ENCODE results near the gene ARHGAP26. TPM values are rescaled to one million over a fixed set of nuclear protein-coding genes. Genes with fewer than 3 reads are reported as not detected.

ARHGAP26 gene
- total and polyA plus RNA-seq, 5 donors, result 13.2 to 56.9 (median 47.0) TPM

DNA sequence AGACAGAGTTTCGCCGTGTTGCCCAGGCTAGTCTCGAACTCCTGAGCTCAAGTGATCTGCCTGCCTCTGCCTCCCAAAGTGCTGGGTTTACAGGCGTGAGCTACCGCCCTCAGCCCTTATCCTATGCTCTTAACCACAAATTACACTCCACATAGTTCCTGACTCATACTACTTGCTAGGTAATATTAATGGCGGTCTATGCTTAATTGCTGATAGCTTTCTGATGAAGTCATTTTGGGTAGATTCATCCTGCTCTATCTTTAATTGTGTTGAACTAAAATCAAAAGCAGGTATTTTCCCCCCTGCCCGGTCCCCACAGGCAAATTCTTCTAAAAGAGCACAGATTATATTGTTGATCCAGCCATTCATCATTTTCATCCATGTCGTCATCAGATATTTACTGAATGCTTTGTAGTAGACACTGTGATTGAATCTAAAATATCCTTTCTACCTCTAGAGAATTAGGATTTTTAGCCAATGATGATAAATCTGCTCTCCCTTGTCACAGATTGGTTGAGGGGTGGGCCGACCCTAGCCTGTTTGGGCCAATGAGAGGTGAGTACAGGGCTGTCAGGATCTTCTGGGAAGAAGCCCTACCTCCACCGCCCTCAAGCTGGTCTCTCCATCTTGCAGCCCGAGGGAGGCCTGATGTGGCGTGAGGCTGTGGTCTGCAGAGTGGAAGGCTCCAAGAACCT, 488.5 kb downstream of the ARHGAP26 start:
- no peaks in the 10 kb centered on the region for H3K27me3 ChIP-seq (ENCODE audit: control insufficient read depth, insufficient read depth)
- H3K4me1 ChIP-seq (ENCODE audit: control insufficient read depth, insufficient read depth, low read length), result no peaks in the 10 kb centered on the region
- 97% methylated on average over 12 of the region's 12 CpGs for WGBS
- DNase-seq (no peak), ATAC-seq (no peak)
- no peak overlapping the region for H3K4me3 ChIP-seq (ENCODE audit: low read length)
- no peaks in the 10 kb centered on the region for H3K9me3 ChIP-seq (ENCODE audit: control insufficient read depth, low read length)
- no peak overlapping the region for H3K27ac ChIP-seq (ENCODE audit: low read length)
- intact Hi-C loops (cut with DNase I), result no loop called here

GRCh38 chr5:143259254-143259605, 489.1 kb downstream of the ARHGAP26 start:
- H3K27me3 ChIP-seq (ENCODE audit: control insufficient read depth, insufficient read depth), result no peaks in the 10 kb centered on the region
- H3K4me3 ChIP-seq (ENCODE audit: low read length), result no peak overlapping the region
- H3K9me3 ChIP-seq (ENCODE audit: control insufficient read depth, low read length), result no peaks in the 10 kb centered on the region
- intact Hi-C loops (cut with DNase I), result no loop called here
- WGBS, result 90% methylated on average over 7 of the region's 7 CpGs
- no peaks in the 10 kb centered on the region for H3K4me1 ChIP-seq (ENCODE audit: control insufficient read depth, insufficient read depth, low read length)
- no peak for ATAC-seq
- no peak overlapping the region for H3K27ac ChIP-seq (ENCODE audit: low read length)
- DNase-seq, result no peak

- H3K4me3 ChIP-seq (ENCODE audit: low read length), result no peak overlapping the region
- H3K9me3 ChIP-seq (ENCODE audit: control insufficient read depth, low read length), result no peaks in the 10 kb centered on the region
- ATAC-seq (no peak), DNase-seq (no peak)
- H3K27ac ChIP-seq (ENCODE audit: low read length), result no peak overlapping the region
- WGBS, result 94% methylated on average over 7 of the region's 7 CpGs
- no peaks in the 10 kb centered on the region for H3K4me1 ChIP-seq (ENCODE audit: control insufficient read depth, insufficient read depth, low read length)
- H3K27me3 ChIP-seq (ENCODE audit: control insufficient read depth, insufficient read depth), result no peaks in the 10 kb centered on the region
- intact Hi-C loops (cut with DNase I), result no loop called here
Observed at GRCh38 chr5:143261748-143262392, 491.7 kb downstream of the ARHGAP26 start.

DNA sequence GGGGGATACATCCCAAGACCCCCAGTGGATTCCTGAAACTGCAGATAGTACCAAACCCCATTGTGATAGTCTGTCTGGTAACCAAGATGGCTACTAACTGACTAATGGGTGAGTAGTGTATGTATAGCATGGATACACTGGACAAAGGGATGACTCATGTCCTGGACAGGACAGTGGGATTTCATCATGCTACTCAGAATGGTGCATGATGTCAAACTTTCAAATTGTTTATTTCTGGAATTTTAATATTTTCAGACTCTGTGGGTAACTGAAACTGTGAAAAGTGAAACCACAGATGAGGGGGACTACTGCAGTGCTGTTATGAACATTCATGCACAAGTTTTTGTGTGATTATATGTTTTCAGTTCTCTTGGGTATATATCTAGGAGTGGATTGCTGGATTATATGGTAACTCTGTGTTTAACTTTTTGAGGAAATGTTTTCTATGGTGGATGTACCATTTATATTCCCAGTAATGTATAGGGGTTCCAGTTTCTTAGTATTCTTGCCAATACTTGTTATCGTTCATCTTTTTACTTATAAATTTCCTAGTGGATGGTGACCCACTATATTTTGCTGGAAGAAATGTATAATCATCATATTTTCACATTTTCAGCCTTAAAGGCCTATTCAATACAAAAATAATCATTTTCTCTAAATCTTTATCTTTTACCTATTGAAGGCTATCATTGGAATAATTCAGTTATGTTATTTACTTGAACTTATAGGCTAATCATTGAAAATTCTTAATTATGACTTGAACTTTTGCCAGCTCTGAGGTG, 492.4 kb downstream of the ARHGAP26 start:
- no peaks in the 10 kb centered on the region for H3K4me1 ChIP-seq (ENCODE audit: control insufficient read depth, insufficient read depth, low read length)
- no peak overlapping the region for H3K27ac ChIP-seq (ENCODE audit: low read length)
- DNase-seq (no peak), ATAC-seq (peak in 1 of 2 donors; percentile 52)
- 97% methylated on average over 1 of the region's 1 CpG for WGBS
- H3K9me3 ChIP-seq (ENCODE audit: control insufficient read depth, low read length), result no peaks in the 10 kb centered on the region
- H3K27me3 ChIP-seq (ENCODE audit: control insufficient read depth, insufficient read depth), result no peaks in the 10 kb centered on the region
- H3K4me3 ChIP-seq (ENCODE audit: low read length), result no peak overlapping the region
- intact Hi-C loops (cut with DNase I), result no loop called here

DNA sequence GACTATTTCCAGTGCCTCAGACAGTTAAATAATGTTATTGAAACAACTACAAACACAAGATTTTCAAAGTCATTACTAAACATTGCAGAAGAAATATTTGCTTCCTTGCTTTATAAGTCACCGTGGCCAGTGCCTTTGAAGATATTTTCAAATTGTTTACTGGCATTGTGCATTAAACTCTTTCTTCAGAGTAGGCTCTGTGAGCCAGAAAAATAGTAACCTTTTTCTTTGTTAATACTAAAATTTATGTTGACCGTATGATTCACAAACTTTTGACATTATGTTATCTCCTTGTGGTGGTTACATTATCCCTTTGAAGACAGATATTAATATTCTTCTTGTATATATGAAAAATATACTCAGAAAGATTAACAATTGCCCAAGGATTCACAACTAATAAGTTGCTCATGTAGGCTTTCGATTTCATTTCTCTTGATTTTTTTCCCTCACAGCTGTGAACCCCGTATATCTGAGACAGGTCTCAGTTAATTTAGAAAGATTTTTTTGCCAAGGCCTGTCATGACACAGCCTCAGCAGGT, 493.2 kb downstream of the ARHGAP26 start:
- no peak for ATAC-seq
- Histone ChIP-seq H3K9me3 (ENCODE audit: control insufficient read depth, low read length) (no peaks in the 10 kb centered on the region), H3K4me1 (ENCODE audit: control insufficient read depth, insufficient read depth, low read length) (no peaks in the 10 kb centered on the region), H3K4me3 (ENCODE audit: low read length) (no peak overlapping the region), H3K27ac (ENCODE audit: low read length) (no peak overlapping the region), H3K27me3 (ENCODE audit: control insufficient read depth, insufficient read depth) (no peaks in the 10 kb centered on the region)
- no peak for DNase-seq
- WGBS, result 78% methylated on average over 4 of the region's 4 CpGs
- intact Hi-C loops (cut with DNase I), result no loop called here

- no peaks in the 10 kb centered on the region for H3K4me1 ChIP-seq (ENCODE audit: control insufficient read depth, insufficient read depth, low read length)
- no peak overlapping the region for H3K4me3 ChIP-seq (ENCODE audit: low read length)
- intact Hi-C loops (cut with DNase I), result no loop called here
- over 99% methylated on average over 2 of the region's 2 CpGs for WGBS
- H3K27me3 ChIP-seq (ENCODE audit: control insufficient read depth, insufficient read depth), result no peaks in the 10 kb centered on the region
- ATAC-seq, result no peak
- no peak for DNase-seq
- H3K9me3 ChIP-seq (ENCODE audit: control insufficient read depth, low read length), result no peaks in the 10 kb centered on the region
- H3K27ac ChIP-seq (ENCODE audit: low read length), result no peak overlapping the region
Observed at GRCh38 chr5:143265995-143266394, 495.8 kb downstream of the ARHGAP26 start.

DNA sequence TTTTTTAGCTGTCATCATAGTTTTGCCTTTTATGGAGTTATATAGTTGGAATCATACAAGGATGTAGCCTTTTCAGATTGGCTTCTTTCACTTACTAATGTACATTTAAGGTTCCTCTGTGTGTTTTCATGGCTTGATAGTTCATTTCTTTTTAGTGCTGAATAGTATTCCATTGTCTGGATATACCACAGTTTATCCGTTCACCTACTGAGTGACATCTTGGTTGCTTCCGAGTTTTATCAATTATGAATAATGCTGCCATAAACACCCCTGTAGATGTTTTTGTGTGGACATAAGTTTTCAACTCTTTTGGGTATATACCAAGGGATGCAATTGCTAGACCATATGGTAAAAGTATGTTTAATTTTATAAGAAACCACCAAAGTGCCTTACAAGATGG, 497.0 kb downstream of the ARHGAP26 start:
- no peak overlapping the region for H3K4me3 ChIP-seq (ENCODE audit: low read length)
- H3K27ac ChIP-seq (ENCODE audit: low read length), result no peak overlapping the region
- intact Hi-C loops (cut with DNase I), result no loop called here
- DNase-seq, result no peak
- no peaks in the 10 kb centered on the region for H3K9me3 ChIP-seq (ENCODE audit: control insufficient read depth, low read length)
- no peak for ATAC-seq
- no peaks in the 10 kb centered on the region for H3K27me3 ChIP-seq (ENCODE audit: control insufficient read depth, insufficient read depth)
- WGBS, result 98% methylated on average over 2 of the region's 2 CpGs
- H3K4me1 ChIP-seq (ENCODE audit: control insufficient read depth, insufficient read depth, low read length), result no peaks in the 10 kb centered on the region

DNA sequence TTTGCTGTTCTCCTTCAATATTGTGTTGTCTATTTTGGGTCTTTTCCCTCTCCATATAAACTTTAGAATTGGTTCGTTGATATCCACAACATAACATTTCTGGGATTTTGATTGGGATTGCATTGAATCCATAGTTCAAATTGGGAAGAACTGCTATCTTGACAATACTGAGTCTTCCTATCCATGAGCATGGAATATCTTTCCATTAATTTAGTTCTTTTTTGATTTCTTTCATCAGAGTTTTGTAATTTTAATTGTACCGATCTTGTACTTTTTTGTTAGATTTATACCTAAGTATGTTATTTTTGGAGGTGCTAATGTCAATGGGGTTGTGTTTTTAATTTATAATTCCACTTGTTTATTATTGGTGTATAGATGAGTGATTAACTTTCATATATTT, 498.2 kb downstream of the ARHGAP26 start:
- no peak for ATAC-seq
- Histone ChIP-seq H3K27me3 (ENCODE audit: control insufficient read depth, insufficient read depth) (no peaks in the 10 kb centered on the region), H3K4me3 (ENCODE audit: low read length) (no peak overlapping the region), H3K9me3 (ENCODE audit: control insufficient read depth, low read length) (no peaks in the 10 kb centered on the region), H3K4me1 (ENCODE audit: control insufficient read depth, insufficient read depth, low read length) (no peaks in the 10 kb centered on the region), H3K27ac (ENCODE audit: low read length) (no peak overlapping the region)
- WGBS, result 96% methylated on average over 2 of the region's 2 CpGs
- DNase-seq, result no peak
- intact Hi-C loops (cut with DNase I), result no loop called here

DNA sequence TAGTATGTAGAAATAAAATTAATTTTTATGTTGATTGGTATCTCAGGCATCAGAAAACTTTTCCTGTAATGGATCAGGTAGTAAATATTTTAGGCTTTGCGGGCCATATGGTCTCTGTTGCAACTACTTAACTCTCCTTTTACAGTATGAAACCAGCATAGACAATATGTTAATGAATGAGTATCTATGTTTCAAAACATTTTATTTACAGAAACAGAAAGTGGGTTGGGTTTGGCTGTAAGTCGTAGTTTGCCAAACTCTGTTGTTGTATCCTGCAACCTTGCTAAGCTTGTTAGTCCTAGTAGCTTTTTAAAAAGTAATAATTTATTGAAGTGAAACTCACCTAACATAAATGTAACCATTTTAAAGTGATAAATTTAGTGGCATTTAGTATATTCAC, 501.3 kb downstream of the ARHGAP26 start:
- ATAC-seq (no peak), DNase-seq (no peak)
- 94% methylated on average over 2 of the region's 2 CpGs for WGBS
- Histone ChIP-seq H3K27me3 (ENCODE audit: control insufficient read depth, insufficient read depth) (no peaks in the 10 kb centered on the region), H3K4me1 (ENCODE audit: control insufficient read depth, insufficient read depth, low read length) (no peaks in the 10 kb centered on the region), H3K4me3 (ENCODE audit: low read length) (no peak overlapping the region), H3K27ac (ENCODE audit: low read length) (no peak overlapping the region), H3K9me3 (ENCODE audit: control insufficient read depth, low read length) (no peaks in the 10 kb centered on the region)
- intact Hi-C loops (cut with DNase I), result no loop called here

DNA sequence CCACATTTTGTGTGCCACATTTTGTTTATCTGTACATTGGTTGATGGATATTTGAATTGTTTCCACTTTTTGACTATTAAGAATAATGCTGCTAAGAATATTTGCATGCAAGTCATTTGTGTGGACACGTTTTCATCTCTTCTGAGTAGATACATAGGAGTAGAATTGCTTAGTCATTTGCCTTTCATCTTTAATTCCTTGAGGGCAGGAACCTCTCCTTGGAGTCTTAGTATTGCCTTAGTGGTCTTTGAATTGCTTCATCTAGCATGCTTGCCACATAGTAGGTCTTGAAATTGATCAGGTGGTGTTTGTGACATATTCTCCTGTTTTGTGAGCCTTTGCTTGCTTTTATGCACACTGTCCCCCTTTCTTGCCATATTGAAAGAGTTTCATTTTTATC, 504.8 kb downstream of the ARHGAP26 start:
- Histone ChIP-seq H3K27ac (ENCODE audit: low read length) (no peak overlapping the region), H3K9me3 (ENCODE audit: control insufficient read depth, low read length) (no peaks in the 10 kb centered on the region), H3K4me1 (ENCODE audit: control insufficient read depth, insufficient read depth, low read length) (no peaks in the 10 kb centered on the region), H3K27me3 (ENCODE audit: control insufficient read depth, insufficient read depth) (no peaks in the 10 kb centered on the region), H3K4me3 (ENCODE audit: low read length) (no peak overlapping the region)
- DNase-seq (no peak), ATAC-seq (no peak)
- intact Hi-C loops (cut with DNase I), result no loop called here
- WGBS, result 88% methylated on average over 1 of the region's 1 CpG
